HG03378 (cell line): ENCODE results near the gene CHPT1.
A peak's percentile ranks its signal among the peaks of the same experiment; 100 is the strongest.

Source experiments
- ATAC-seq: cut with Tn5 transposase; IDR thresholded peaks from one replicate; pipeline ENCODE4 v1.9.1; 2021; ENCODE audit warnings: mild to moderate bottlenecking, moderate library complexity; ENCODE audit not compliant: unreplicated experiment

CHPT1 gene

GRCh38 chr12:101761350-101761749 lies 63.9 kb downstream of the CHPT1 start:
- no peak for ATAC-seq

DNA sequence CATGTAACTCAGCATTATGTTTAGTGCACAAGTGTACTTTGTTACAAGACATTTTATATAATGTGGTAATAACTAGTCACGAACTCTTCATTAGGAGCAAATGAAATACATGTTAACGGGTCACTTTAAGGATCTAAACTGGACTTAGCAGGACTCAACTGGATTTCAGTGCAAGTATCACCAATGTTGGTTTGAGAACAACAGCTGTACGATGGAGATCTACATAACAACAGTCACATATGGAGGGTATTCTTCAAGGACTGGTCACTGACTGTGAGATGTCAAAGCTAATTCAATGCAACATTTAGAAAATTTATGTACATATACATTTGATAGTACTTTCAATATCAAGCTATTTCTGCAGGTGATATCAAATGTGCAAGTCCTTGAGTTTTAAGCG lies 64.3 kb downstream of the CHPT1 start:
- ATAC-seq, result no peak

DNA sequence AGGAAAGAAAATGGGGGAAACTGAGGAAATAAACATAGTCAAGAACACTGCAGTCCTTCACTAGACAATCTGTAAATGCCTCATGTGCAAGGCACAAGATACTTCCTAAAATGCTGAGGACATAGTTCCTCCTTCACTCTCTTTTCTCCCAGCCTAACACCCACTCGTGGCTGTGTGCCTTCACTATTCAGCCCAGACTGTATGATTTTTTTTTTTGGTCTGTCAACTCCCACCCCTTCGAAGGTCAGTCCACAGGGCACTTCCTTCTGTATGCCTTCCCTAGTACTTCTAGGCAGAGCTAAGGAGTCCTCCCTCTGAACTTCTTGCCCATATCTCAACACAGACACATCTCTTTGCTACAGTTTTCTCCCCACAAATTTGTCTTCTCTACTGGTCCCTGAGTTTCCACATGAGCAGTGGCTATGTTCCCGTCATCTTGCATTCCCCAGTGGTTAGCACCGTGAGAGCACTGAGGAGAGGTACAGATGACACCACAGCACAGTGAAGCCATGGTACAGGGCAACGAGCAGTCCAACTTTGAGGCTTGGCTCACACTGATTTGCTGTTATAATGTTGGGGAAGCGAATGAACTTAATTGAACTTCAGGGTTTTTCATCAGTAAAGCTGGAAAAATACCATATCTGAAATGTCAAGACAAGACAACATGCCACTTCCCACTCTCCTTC lies 65.9 kb downstream of the CHPT1 start:
- no peak for ATAC-seq

DNA sequence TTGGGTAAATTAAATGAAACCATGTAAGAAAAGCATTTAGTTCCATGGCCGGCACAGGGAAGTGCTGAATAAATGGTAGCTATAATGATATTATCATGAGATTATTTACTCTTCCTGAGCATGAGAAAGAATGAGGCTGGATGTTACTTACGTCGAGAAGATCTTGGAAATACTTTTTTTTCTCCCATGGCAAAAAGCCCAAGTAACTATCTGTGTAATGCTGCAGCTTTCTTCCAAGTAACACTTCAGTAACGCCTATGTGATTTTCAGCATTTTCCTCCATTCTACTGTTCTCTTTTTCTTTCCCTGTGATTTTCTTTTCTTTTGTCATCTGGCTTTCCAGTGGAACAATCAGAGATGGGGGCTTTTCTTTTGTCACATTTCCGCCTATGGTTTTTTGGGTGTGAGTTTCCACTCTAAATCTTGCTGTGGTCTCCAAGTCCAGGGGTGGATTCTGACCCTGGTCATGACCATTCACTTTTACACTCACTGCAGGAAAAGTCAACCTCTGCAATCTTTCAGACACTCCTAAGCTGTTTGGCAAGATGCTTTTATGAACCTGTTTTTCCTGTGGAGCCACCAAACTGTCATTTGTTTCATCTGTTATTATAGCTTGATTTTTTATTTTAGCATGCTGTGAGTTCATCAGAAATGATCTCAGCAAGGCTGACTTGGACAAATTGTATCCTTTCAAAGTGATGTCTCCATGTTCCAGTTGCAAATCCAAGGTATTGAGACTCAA lies 66.8 kb downstream of the CHPT1 start:
- ATAC-seq, result no peak

DNA sequence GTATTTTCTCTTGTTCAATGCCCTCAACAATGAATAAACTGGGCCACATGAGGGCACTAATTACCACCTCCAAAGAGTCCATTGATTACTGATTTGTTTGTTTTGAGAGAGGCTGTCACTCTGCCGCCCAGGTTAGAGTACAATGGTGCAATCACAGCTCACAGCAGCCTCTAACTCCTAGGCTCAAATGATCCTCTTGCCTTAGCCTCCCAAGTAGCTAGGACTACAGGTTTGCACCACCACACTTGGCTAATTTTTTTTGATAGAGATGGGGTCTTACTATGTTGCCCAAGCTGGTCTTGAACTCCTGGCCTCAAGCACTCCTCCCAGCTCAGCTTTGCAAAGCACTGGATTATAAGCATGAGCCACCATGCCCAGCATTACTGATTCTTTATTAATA lies 70.1 kb downstream of the CHPT1 start:
- ATAC-seq, result no peak

DNA sequence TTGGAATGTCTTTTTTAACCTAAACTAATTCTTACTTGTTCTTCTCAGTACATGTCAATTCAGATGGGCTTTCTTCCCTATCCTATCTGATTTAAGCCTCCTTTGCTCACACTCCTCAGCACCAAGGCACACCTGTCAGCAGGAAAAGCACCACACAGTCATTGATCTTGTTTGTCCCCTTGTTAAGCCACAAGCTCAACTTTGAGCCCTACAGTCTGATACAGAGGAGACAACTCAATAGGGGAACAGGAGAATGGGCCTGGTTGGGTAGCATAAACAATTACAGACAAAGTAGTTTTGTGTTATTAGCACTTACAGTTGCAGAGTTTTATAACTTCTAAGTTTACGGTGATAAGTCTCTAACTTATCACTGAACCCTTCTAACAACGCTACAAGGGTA lies 71.3 kb downstream of the CHPT1 start:
- ATAC-seq, result no peak

- no peak for ATAC-seq
Measured at GRCh38 chr12:101769865-101770264, 72.4 kb downstream of the CHPT1 start.

GRCh38 chr12:101772012-101772775 lies 74.8 kb downstream of the CHPT1 start:
- no peak for ATAC-seq

GRCh38 chr12:101773650-101774162 lies 76.3 kb downstream of the CHPT1 start:
- peak; percentile 81 for ATAC-seq

DNA sequence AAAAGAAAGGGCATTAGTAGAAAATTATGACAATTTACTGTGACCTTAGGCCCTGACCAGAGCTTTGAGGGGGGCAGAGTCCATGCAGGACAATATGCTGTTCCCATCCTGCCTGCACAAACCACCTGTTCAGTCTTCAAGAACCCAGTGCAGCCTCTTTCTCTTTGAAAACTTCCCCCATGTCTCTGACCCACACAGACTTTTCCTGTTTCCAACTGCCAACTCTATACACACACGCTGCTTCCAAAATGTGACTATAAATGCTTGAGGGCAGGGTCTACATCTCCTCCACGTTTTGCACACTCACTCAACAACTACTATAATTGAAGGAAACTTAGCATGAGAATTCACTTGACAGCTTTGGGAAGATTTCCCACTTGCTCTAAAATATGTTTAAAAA lies 78.4 kb downstream of the CHPT1 start:
- ATAC-seq, result no peak

- no peak for ATAC-seq
Measured at GRCh38 chr12:101777485-101777884, 80.0 kb downstream of the CHPT1 start.

DNA sequence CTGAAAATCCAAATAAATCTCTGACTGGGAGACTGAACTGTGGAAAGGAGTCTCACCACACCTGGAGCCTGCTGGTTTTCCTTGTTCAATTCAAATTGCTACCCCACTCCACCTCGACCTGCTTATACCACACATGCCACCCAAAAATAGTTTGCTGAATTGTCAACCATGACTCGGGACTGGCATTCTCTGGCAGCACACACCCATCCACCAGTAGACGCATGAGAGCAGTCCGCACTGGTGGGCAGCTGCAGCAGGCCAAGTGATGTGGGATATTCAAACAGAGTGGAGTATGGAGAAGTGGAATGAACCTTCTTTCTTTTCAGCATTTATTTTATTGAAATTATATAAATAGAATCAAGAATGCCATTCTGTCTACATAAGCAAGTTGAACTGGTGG lies 80.5 kb downstream of the CHPT1 start:
- ATAC-seq, result no peak
